HCT116 (cell line): ENCODE data around the gene STPG2. TPM values are rescaled to one million over a fixed set of nuclear protein-coding genes. Genes with fewer than 3 reads are reported as not detected.

Experiments used
- ATAC-seq: fragments of 200-7000 bp; cut with Tn5 transposase; 2 replicates; pipeline ENCODE4 v1.9.1; 2020; ENCODE audit warnings: mild to moderate bottlenecking, moderate library complexity
- BruUV-seq: library from RNA; stranded (reverse); fragments of 400-500 nt; replicated peaks from 2 replicates; lab custom pipeline; 2021; lab: Mats Ljungman, UMichigan
- CTCF ChIA-PET: fragments of 300-600 bp; sonication (Branson Sonifier 250); formaldehyde crosslinking; loops from one replicate; lab custom pipeline; 2021; ENCODE audit warnings: antibody characterized with exemption; lab: Charles Lee
- POLR2A ChIA-PET: fragments of 300-600, 350-600 bp; sonication (Branson Sonifier 250); formaldehyde crosslinking; loops from one replicate; lab custom pipeline; 2021; ENCODE audit warnings: antibody characterized with exemption; lab: Charles Lee
- RAD21 ChIA-PET, 2 experiments: fragments of 300-600 bp; sonication (Branson Sonifier 250); formaldehyde crosslinking; loops; one replicate each; lab custom pipeline; 2023; ENCODE audit warnings: low total read pairs in 2 of 2; ENCODE audit not compliant: uncharacterized antibody in 2 of 2, unreplicated experiment in 2 of 2, low non-redundant PET in 1 of 2; lab: Charles Lee
- DNase-seq: peaks from one replicate; pipeline ENCODE4 v3.0.0-alpha.2; 2010; ENCODE audit warnings: low read depth, low spot score
- H2AFZ ChIP-seq: fragments of 200-600 bp; shearing (Covaris generic), sonication (generic); 2 replicates; pipeline ENCODE4 v1.6.1; 2017; ENCODE audit warnings: low read depth, mixed run types, mixed read lengths, antibody characterized with exemption, low read length; ENCODE audit not compliant: poor library complexity, severe bottlenecking
- H3K27ac ChIP-seq: 2 replicates; pipeline ENCODE4 v1.5.1; 2012; ENCODE audit warnings: low read depth, low read length
- H3K27me3 ChIP-seq: fragments of 200-600 bp; sonication (generic); 2 replicates; pipeline ENCODE4 v1.6.1; 2016; ENCODE audit warnings: mixed run types, low read length, mixed read lengths; ENCODE audit not compliant: insufficient read depth
- H3K36me3 ChIP-seq, 2 experiments: fragments of 200-500 bp in 1 of 2; fragments of 200-600 bp in 1 of 2; sonication (Bioruptor generic) in 1 of 2; sonication (generic) in 1 of 2; 2 replicates each; pipeline versions ENCODE4 v1.5.1 to v1.6.1; 2014 to 2016; ENCODE audit warnings: low read length in 2 of 2, inconsistent platforms in 1 of 2, mixed read lengths in 1 of 2, mixed run types in 1 of 2; ENCODE audit not compliant: insufficient read depth in 2 of 2, control insufficient read depth in 1 of 2
- H3K4me1 ChIP-seq, 2 experiments: fragments of 200-600 bp in 1 of 2; sonication (generic) in 1 of 2; 2 replicates each; pipeline versions ENCODE4 v1.5.1 to v1.6.1; 2012 to 2017; ENCODE audit warnings: low read length in 2 of 2, inconsistent platforms in 1 of 2, mild to moderate bottlenecking in 1 of 2, mixed read lengths in 1 of 2, mixed run types in 1 of 2, moderate library complexity in 1 of 2; ENCODE audit not compliant: insufficient read depth in 2 of 2, control insufficient read depth in 1 of 2
- H3K4me2 ChIP-seq: fragments of 200-600 bp; sonication (generic); 2 replicates; pipeline ENCODE4 v1.6.1; 2017; ENCODE audit warnings: mixed run types, low read length, mixed read lengths
- H3K4me3 ChIP-seq, 2 experiments: fragments of 200-600 bp in 1 of 2; sonication (generic) in 1 of 2; replicated peaks in 1 of 2; 2 replicates each; pipeline ENCODE4 v1.5.1; 2011 to 2016; ENCODE audit warnings: low read length in 2 of 2, control low read depth in 1 of 2, low read depth in 1 of 2, mild to moderate bottlenecking in 1 of 2, mixed read lengths in 1 of 2, mixed run types in 1 of 2
- H3K79me2 ChIP-seq: fragments of 200-600 bp; sonication (generic); 2 replicates; pipeline ENCODE4 v1.6.1; 2017; ENCODE audit warnings: mild to moderate bottlenecking, mixed run types, low read length, moderate library complexity, mixed read lengths; ENCODE audit not compliant: insufficient read depth
- H3K9ac ChIP-seq: fragments of 200-600 bp; sonication (generic); 2 replicates; pipeline ENCODE4 v1.6.1; 2016; ENCODE audit warnings: low read length, mixed read lengths
- H3K9me2 ChIP-seq: fragments of 200-600 bp; sonication (generic), shearing (Covaris generic); 2 replicates; pipeline ENCODE4 v1.6.1; 2017; ENCODE audit warnings: mixed run types, mild to moderate bottlenecking, moderate library complexity; ENCODE audit not compliant: insufficient read depth
- H3K9me3 ChIP-seq, 2 experiments: fragments of 200-500 bp in 1 of 2; fragments of 200-600 bp in 1 of 2; sonication (Bioruptor generic) in 1 of 2; sonication (generic) in 1 of 2; 2 replicates each; pipeline ENCODE4 v1.6.1; 2014 to 2017; ENCODE audit warnings: low read length in 2 of 2, mixed read lengths in 2 of 2, inconsistent platforms in 1 of 2, low read depth in 1 of 2, mild to moderate bottlenecking in 1 of 2, mixed run types in 1 of 2, moderate library complexity in 1 of 2; ENCODE audit not compliant: control insufficient read depth in 1 of 2, insufficient read depth in 1 of 2
- H4K20me1 ChIP-seq: fragments of 200-600 bp; sonication (generic), shearing (Covaris generic); 2 replicates; pipeline ENCODE4 v1.6.1; 2017; ENCODE audit warnings: mixed run types, mild to moderate bottlenecking, moderate library complexity; ENCODE audit not compliant: insufficient read depth
- CBX3 ChIP-seq: IDR thresholded peaks from 2 replicates; pipeline ENCODE4 v1.6.1; 2012; ENCODE audit warnings: low read depth
- CTCF ChIP-seq, 3 experiments: fragments of 200-600 bp in 1 of 3; sonication (generic) in 1 of 3; IDR thresholded peaks in 2 of 3; conservative IDR thresholded peaks in 1 of 3; 2 replicates each; pipeline ENCODE4 v1.5.1; 2012 to 2017; ENCODE audit warnings: low read depth in 2 of 3, low read length in 2 of 3, antibody characterized with exemption in 1 of 3, borderline replicate concordance in 1 of 3, control low read depth in 1 of 3, mild to moderate bottlenecking in 1 of 3, mixed read lengths in 1 of 3, mixed run types in 1 of 3, moderate library complexity in 1 of 3; ENCODE audit not compliant: insufficient read depth in 1 of 3
- ELF1 ChIP-seq: IDR thresholded peaks from 2 replicates; pipeline ENCODE4 v1.6.1; 2012; ENCODE audit warnings: low read depth, borderline replicate concordance
- EZH2 ChIP-seq: fragments of 200-600 bp; sonication (generic); IDR thresholded peaks from 2 replicates; pipeline ENCODE4 v1.6.1; 2017; ENCODE audit warnings: antibody characterized with exemption, mixed run types
- EZH2phosphoT487 ChIP-seq: fragments of 200-600 bp; IDR thresholded peaks from 2 replicates; pipeline ENCODE4 v1.6.1; 2018; ENCODE audit warnings: antibody characterized with exemption, borderline replicate concordance
- MAX ChIP-seq: IDR thresholded peaks from 2 replicates; pipeline ENCODE4 v1.6.1; 2012
- POLR2A ChIP-seq: IDR thresholded peaks from 2 replicates; pipeline ENCODE4 v1.7.0; 2011; ENCODE audit warnings: borderline replicate concordance; ENCODE audit not compliant: insufficient read depth, insufficient read length; ENCODE audit errors: extremely low read depth
- POLR2AphosphoS5 ChIP-seq: IDR thresholded peaks from 2 replicates; pipeline ENCODE4 v1.6.1; 2011; ENCODE audit warnings: mild to moderate bottlenecking, low read depth, low read length, moderate library complexity
- RAD21 ChIP-seq: IDR thresholded peaks from 2 replicates; pipeline ENCODE4 v1.6.1; 2012; ENCODE audit warnings: low read depth, mild to moderate bottlenecking
- REST ChIP-seq: IDR thresholded peaks from 2 replicates; pipeline ENCODE4 v1.6.1; 2012; ENCODE audit warnings: low read depth
- SP1 ChIP-seq: IDR thresholded peaks from 2 replicates; pipeline ENCODE4 v1.6.1; 2012; ENCODE audit warnings: low read depth
- SRF ChIP-seq: IDR thresholded peaks from 2 replicates; pipeline ENCODE4 v1.6.1; 2012; ENCODE audit warnings: low read depth
- intact Hi-C: fragments of 100-400 bp; cut with micrococcal nuclease; formaldehyde crosslinking; loops from 2 replicates; pipeline ENCODE4 v1.10.0; 2022
- total RNA-seq: library from RNA; stranded (reverse); gene quantifications from one replicate; pipeline ENCODE4 v1.2.1, GENCODE V29; 2021; ENCODE audit not compliant: unreplicated experiment

The STPG2 gene
- total RNA-seq, 1 experiment from 2014 or later, result not detected

GRCh38 chr4:98151145-98151924 lies 8.1 kb upstream of the STPG2 start:
- RAD21 ChIA-PET, result no interaction called here
- Histone ChIP-seq H3K4me3 (no peak overlapping the region), H3K27ac (no peak overlapping the region), H3K4me1 (no peaks in the 10 kb centered on the region), H3K27me3 (no peaks in the 10 kb centered on the region), H3K9me3 (no peaks in the 10 kb centered on the region), H3K9me2 (no peaks in the 10 kb centered on the region), H3K4me2 (no peak overlapping the region), H2AFZ (no peak overlapping the region), H3K9ac (no peak overlapping the region), H4K20me1 (no peaks in the 10 kb centered on the region), H3K36me3 (no peaks in the 10 kb centered on the region), H3K79me2 (no peaks in the 10 kb centered on the region)
- CTCF ChIA-PET, result interaction anchor here (1.0 kb wide), 1 partner anchor 8 kb away, joined by 3 read pairs; the partner anchor contains the start of gene STPG2
- intact Hi-C loops, result loop anchor here (5.0 to 10.0 kb wide), 4 partner anchors 111 to 1311 kb away; partner anchors contain the start of gene RAP1GDS1
- DNase-seq (no peak), ATAC-seq (peak; percentile 49; the same call in 1 of the 2 replicates)
- POLR2A ChIA-PET, result interaction anchor here (0.7 kb wide), 1 partner anchor 299 kb away, joined by 3 read pairs; no protein-coding TSS in a partner anchor
- no TSS peak for BruUV-seq
- no peak for TF ChIP-seq SP1
- peak; percentile 47; the same call in 1 of the 2 replicates for TF ChIP-seq RAD21

GRCh38 chr4:98150092-98150761 lies 7.0 kb upstream of the STPG2 start:
- Histone ChIP-seq H3K9me3 (no peaks in the 10 kb centered on the region), H3K9me2 (no peaks in the 10 kb centered on the region), H3K4me1 (no peaks in the 10 kb centered on the region), H3K79me2 (no peaks in the 10 kb centered on the region), H3K4me3 (no peak overlapping the region), H3K27ac (no peak overlapping the region), H3K36me3 (no peaks in the 10 kb centered on the region), H3K9ac (no peak overlapping the region), H4K20me1 (no peaks in the 10 kb centered on the region), H3K27me3 (no peaks in the 10 kb centered on the region), H2AFZ (peak overlapping the region; percentile 79), H3K4me2 (no peak overlapping the region)
- RAD21 ChIA-PET, result no interaction called here
- CTCF ChIA-PET, result interaction anchor here (1.0 kb wide), 1 partner anchor 906 kb away, joined by 6 read pairs; no protein-coding TSS in a partner anchor
- BruUV-seq, result no TSS peak
- POLR2A ChIA-PET, result no interaction called here
- TF ChIP-seq EZH2phosphoT487 (no peak), REST (no peak), CBX3 (no peak), POLR2A (no peak), EZH2 (no peak), MAX (no peak), ELF1 (no peak), CTCF (IDR thresholded peaks at IDR 0.05 in 2 of 3, conservative IDR thresholded peaks at IDR 0.05 in 1 of 3; ENCODE audit: borderline replicate concordance in 1 of 3, insufficient read depth in 1 of 3, low read depth in 2 of 3, low read length in 2 of 3) (peak in 2 of 3 experiments; percentile 36 to 46; a peak in 2 of 6 replicates), POLR2AphosphoS5 (no peak), RAD21 (peak; percentile 64), SRF (no peak)
- intact Hi-C loops, result loop anchor here (5.0 to 10.0 kb wide), 4 partner anchors 112 to 1312 kb away; partner anchors contain the start of gene RAP1GDS1
- ATAC-seq (no peak), DNase-seq (no peak)
